ENCODE results near the gene PPP3CB. TPM values are rescaled to one million over a fixed set of nuclear protein-coding genes. Genes with fewer than 3 reads are reported as not detected.

Gene PPP3CB
- total RNA-seq, 1 experiment from 2014 or later: 34.0 TPM

DNA sequence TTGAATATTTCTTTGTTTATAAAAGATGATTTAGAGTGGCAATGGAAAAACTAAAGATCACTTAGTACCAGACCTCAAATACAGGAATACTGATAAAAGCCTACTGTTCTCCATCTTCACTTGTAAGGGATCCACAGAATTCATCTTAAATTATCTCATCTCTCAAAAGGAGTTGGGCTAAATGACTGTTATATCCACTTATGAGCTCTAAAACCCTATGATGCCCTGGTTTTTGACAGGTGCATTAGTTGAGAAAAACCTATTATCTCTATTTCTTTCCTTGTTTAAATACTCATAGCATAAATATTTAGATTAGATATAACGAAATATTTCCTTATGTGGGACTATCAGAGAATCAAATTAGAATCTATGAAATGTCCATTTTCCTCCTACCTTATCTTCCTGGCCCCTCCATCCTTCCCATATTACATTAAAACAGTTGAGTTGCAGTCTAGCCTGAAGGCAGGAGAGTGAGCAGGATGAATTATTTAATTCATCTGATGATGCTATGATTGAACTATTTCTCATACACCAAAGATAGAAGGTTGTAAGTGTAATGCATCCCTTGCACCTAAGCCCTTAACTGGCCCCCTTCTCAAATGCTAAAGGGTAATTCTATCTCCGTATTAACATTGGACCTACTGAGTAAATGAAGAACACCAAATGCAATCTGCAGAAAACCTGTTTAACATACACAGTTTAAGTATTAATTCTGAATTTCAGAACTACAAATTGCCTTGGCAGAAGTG is 29.7 kb downstream of the PPP3CB start:
- H2AFZ ChIP-seq: no peak overlapping the region
- H3K9me2 ChIP-seq (ENCODE audit: insufficient read depth): no peaks in the 10 kb centered on the region
- H3K79me2 ChIP-seq (ENCODE audit: low read depth): no peaks in the 10 kb centered on the region
- H3K4me1 ChIP-seq (replicated peaks; ENCODE audit: insufficient read depth): no peaks in the 10 kb centered on the region
- intact Hi-C loops (cut with micrococcal nuclease; ENCODE audit: unreplicated experiment): no loop called here
- no peaks in the 10 kb centered on the region for H3K9me3 ChIP-seq (ENCODE audit: insufficient read depth, low read depth)
- H3K4me2 ChIP-seq: no peak overlapping the region
- no peak overlapping the region for H3K4me3 ChIP-seq
- DNase-seq: no peak
- no TSS peak for BruUV-seq (replicated peaks)
- H3K27ac ChIP-seq: no peak overlapping the region
- no peaks in the 10 kb centered on the region for H4K20me1 ChIP-seq (ENCODE audit: insufficient read depth)
- no peak for TF ChIP-seq EZH2 (IDR thresholded peaks at IDR 0.05; ENCODE audit: low read depth)
- TF ChIP-seq, protein P1, sequence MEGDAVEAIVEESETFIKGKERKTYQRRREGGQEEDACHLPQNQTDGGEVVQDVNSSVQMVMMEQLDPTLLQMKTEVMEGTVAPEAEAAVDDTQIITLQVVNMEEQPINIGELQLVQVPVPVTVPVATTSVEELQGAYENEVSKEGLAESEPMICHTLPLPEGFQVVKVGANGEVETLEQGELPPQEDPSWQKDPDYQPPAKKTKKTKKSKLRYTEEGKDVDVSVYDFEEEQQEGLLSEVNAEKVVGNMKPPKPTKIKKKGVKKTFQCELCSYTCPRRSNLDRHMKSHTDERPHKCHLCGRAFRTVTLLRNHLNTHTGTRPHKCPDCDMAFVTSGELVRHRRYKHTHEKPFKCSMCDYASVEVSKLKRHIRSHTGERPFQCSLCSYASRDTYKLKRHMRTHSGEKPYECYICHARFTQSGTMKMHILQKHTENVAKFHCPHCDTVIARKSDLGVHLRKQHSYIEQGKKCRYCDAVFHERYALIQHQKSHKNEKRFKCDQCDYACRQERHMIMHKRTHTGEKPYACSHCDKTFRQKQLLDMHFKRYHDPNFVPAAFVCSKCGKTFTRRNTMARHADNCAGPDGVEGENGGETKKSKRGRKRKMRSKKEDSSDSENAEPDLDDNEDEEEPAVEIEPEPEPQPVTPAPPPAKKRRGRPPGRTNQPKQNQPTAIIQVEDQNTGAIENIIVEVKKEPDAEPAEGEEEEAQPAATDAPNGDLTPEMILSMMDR (conservative IDR thresholded peaks at IDR 0.05): no peak
- H3K36me3 ChIP-seq (ENCODE audit: low read depth): peaks cover 24% of the 10 kb centered on the region; the same call in 1 of the 2 replicates
- POLR2A ChIA-PET (ENCODE audit: unreplicated experiment): interaction anchor here (0.6 kb wide), 1 partner anchor 12 kb away, joined by 3 read pairs; no protein-coding TSS in a partner anchor
- no peaks in the 10 kb centered on the region for H3F3A ChIP-seq (ENCODE audit: insufficient read depth, low read depth)
- CTCF ChIA-PET: no interaction called here
- H3K27me3 ChIP-seq (ENCODE audit: insufficient read depth, low read depth): no peaks in the 10 kb centered on the region

DNA sequence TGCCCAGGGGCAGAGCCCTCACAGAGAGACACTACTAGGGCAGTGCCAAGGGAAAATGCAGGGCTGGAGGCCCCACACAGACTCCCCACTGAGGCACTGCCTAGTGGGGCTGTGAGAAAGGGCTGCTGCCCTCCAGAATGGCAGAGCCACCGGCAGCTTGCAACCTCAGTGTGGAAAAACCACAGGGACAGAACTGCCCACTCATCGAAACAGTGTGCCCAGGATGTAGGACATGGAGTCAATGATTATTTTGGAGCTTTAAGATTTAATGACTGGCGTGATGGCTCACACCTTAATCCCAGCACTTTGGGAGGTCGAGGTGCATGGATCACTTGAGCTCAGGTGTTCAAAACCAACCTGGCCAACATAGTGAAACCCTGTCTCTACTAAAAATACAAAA is 34.9 kb downstream of the PPP3CB start:
- Histone ChIP-seq H4K20me1 (ENCODE audit: insufficient read depth) (no peaks in the 10 kb centered on the region), H3K27ac (no peak overlapping the region), H3K4me2 (no peak overlapping the region), H3K9me2 (ENCODE audit: insufficient read depth) (no peaks in the 10 kb centered on the region), H2AFZ (no peak overlapping the region), H3K36me3 (ENCODE audit: low read depth) (peaks cover 11% of the 10 kb centered on the region; the same call in 1 of the 2 replicates), H3K9me3 (ENCODE audit: insufficient read depth, low read depth) (no peaks in the 10 kb centered on the region), H3K79me2 (ENCODE audit: low read depth) (no peaks in the 10 kb centered on the region), H3K27me3 (ENCODE audit: insufficient read depth, low read depth) (no peaks in the 10 kb centered on the region), H3K4me1 (replicated peaks; ENCODE audit: insufficient read depth) (no peaks in the 10 kb centered on the region), H3F3A (ENCODE audit: insufficient read depth, low read depth) (no peaks in the 10 kb centered on the region), H3K4me3 (no peak overlapping the region)
- intact Hi-C loops (cut with micrococcal nuclease; ENCODE audit: unreplicated experiment): no loop called here
- ChIA-PET POLR2A (ENCODE audit: unreplicated experiment) (no interaction called here), CTCF (no interaction called here)
- DNase-seq: no peak
- no TSS peak for BruUV-seq (replicated peaks)
- no peak for TF ChIP-seq EZH2 (IDR thresholded peaks at IDR 0.05; ENCODE audit: low read depth)
- TF ChIP-seq, protein P1 (conservative IDR thresholded peaks at IDR 0.05): no peak

DNA sequence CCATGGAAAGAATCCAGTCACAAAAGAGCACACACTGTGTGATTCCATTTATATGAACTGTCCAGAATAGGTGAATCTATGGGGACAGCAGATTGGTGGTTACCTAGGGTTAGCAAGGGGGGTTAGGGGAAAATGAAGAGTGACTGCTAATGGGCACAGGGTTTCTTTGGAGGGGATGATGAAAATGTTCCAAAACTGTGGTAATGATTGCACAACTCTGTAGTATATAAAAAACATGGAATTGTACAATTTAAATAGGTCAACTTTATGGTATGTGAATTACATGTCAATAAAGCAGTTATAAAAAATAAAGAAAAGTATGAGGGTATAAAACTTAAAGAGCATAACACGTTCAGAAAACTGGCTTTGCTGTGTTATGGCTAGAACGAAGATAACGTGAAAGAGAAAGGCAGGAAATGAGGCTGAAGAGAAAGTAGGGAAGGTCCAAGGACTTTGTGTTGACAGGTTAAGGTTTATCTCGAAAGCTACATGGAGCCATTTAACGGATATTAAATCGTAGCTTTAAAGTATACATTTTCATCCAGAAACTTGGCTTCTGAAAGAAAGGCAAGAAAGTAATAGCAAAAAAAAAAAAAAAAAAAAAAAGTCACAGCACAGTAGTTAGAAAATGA is 36.0 kb downstream of the PPP3CB start:
- no peak overlapping the region for H3K4me2 ChIP-seq
- no peaks in the 10 kb centered on the region for H3F3A ChIP-seq (ENCODE audit: insufficient read depth, low read depth)
- no peak overlapping the region for H2AFZ ChIP-seq
- H3K27me3 ChIP-seq (ENCODE audit: insufficient read depth, low read depth): no peaks in the 10 kb centered on the region
- H3K4me3 ChIP-seq: no peak overlapping the region
- no peaks in the 10 kb centered on the region for H4K20me1 ChIP-seq (ENCODE audit: insufficient read depth)
- no peaks in the 10 kb centered on the region for H3K9me2 ChIP-seq (ENCODE audit: insufficient read depth)
- no TSS peak for BruUV-seq (replicated peaks)
- H3K9me3 ChIP-seq (ENCODE audit: insufficient read depth, low read depth): no peaks in the 10 kb centered on the region
- TF ChIP-seq EZH2 (IDR thresholded peaks at IDR 0.05; ENCODE audit: low read depth): no peak
- TF ChIP-seq, protein P1 (conservative IDR thresholded peaks at IDR 0.05): no peak
- intact Hi-C loops (cut with micrococcal nuclease; ENCODE audit: unreplicated experiment): no loop called here
- ChIA-PET POLR2A (ENCODE audit: unreplicated experiment) (no interaction called here), CTCF (no interaction called here)
- H3K36me3 ChIP-seq (ENCODE audit: low read depth): peaks cover 5% of the 10 kb centered on the region; the same call in 1 of the 2 replicates
- no peak for DNase-seq
- H3K79me2 ChIP-seq (ENCODE audit: low read depth): no peaks in the 10 kb centered on the region
- no peaks in the 10 kb centered on the region for H3K4me1 ChIP-seq (replicated peaks; ENCODE audit: insufficient read depth)
- no peak overlapping the region for H3K27ac ChIP-seq

Data from PC-9 (cell line).